DMS 273 treated with DMSO at 0.1 percent for 48 hours (cell line): ENCODE results near the gene GSK3A.
A peak's percentile ranks its signal among the peaks of the same experiment; 100 is the strongest.

Experiments used
- DNase-seq: peaks from one replicate; lab custom pipeline; 2025; lab: John Stamatoyannopoulos, UW

GSK3A gene

DNA sequence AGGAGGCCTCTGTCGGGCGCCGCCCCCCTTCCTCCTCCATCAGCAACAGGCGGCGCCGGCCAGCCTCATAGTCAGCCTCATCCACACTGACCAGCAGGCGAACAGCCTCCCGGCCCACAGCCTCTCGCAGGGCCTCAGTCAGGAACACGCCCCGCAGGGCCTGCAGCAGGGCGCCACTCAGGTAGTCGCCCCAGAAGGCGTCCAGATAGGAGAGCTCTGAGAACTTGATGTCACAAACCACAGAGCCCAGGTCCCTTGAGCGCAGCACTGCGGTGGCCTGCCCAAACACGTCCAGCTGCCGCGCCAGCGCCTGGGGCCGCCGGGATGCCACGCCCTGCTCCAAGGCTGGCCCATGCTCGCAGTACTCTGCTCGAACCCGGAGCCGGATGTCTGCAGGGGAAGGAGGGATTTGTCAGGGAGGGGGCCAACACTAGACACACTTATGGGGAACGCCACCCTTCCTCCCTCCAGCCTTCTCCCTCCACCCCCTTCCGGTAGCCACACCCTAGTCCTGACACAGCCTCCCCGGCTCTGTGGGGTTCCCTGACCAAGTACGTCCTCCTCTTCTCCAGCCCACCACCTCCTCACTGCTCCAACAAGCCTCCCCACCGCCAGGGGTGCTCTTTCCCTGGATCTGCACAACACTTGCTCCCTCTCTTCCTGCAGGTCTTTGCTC lies 42.8 kb downstream of the GSK3A start:
- DNase-seq = no peak

GRCh38 chr19:42198676-42199439 lies 43.5 kb downstream of the GSK3A start:
- no peak for DNase-seq

- no peak for DNase-seq
Observed at GRCh38 chr19:42197375-42197817, 45.0 kb downstream of the GSK3A start.

DNA sequence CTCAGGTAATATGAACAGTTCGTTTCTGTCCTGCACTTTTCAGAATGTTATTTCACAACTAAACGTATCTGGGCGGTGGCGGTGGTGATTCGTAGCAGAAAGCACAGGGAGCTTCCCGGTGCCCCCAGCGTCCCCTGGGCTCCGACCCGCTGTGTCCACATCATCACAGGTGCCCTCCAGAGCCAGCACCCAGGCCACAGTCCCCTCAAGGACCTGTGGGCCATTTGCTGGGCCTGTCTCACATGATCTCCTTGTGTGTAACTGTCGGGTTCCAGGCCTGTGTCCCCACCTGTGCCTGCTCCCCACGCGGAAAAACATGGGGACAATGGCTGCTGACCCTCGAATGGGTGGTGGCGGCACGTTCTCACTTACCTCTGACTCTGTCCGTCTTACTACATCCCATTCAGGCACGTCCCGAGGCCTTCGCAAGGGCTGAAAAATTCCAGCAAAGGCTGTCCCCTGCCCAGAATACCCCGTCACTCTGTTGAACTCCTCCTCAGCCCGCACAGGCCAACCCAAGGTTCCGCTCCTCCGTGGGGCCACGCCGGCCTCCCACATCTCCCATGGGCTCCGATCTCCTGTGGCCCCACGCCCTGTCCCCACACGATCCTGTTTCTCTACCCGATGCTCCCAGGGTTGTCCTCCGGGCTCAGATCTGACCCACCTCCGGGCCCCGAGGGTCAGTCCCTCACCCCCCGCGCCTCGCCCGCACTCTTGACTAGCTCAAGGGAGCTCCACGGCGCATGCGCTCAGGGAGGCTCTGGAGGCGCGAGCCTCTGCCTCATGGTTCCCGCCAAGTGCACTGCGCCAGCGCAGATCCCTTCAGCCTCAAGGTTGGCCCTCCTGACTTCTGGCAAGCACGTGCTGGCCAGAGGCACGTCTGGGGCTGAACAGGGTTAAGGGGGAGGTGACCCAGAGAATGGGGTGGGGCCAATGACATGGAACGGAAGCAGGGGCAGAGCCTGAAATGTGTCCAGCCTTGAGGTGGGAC lies 46.1 kb downstream of the GSK3A start:
- DNase-seq = no peak

DNA sequence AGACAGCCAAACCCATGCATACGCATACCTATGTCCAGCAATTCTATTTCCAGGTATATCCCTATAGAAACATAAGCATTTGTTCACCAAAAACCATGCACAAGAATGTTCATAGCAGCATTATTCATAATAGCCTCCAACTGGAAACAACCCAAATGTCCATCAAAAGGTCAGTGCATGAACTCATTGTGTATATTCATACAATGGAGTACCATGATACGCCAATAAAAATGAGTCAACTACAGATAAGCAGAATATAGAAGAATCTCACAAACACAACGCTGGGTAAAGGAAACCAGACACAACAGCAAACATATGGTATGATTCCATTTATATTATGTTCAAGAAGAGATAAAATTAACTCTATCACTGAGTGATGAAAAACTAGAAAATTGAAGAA lies 48.7 kb downstream of the GSK3A start:
- no peak for DNase-seq

GRCh38 chr19:42193294-42193693 lies 49.1 kb downstream of the GSK3A start:
- DNase-seq = no peak

GRCh38 chr19:42191855-42192254 lies 50.5 kb downstream of the GSK3A start:
- no peak for DNase-seq

DNA sequence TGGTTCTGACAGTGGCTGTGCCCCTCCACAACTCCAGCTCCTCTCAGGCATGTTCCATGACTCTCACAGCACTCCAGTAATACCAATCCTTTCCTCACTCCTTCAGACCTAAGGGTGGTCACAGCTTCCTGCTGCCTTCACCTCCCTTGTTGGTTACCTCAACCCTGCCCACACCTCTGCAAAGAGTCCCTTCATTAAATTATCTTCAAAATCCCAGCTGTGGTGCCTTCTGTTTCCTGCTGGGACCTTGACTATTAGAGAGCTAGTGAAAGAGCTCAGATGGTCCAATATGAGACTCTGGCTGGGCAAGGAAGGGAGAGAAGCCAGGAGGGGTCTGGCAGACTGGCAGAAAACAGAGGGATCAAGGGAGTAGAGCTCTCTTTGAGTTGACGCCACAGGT lies 51.1 kb downstream of the GSK3A start:
- DNase-seq = no peak

DNA sequence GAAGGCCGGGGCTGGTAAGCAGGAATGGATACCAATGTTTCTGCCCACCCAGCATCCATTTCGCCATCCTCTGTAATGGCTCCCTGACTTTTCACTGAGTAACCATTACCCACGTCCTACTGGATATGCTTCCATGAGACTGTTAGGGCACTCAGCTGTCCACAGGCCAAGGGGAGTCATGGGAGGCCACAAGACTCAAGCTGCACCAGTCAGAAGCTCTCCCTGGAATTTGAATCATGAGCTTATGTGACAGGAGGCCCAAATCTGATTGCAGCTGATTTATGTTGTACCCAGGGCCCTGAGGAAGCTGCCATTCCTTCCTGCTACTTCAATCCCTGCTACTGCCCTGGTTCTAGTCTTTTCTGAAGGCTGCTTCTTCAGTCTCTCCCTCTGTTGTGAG lies 53.3 kb downstream of the GSK3A start:
- no peak for DNase-seq

DNA sequence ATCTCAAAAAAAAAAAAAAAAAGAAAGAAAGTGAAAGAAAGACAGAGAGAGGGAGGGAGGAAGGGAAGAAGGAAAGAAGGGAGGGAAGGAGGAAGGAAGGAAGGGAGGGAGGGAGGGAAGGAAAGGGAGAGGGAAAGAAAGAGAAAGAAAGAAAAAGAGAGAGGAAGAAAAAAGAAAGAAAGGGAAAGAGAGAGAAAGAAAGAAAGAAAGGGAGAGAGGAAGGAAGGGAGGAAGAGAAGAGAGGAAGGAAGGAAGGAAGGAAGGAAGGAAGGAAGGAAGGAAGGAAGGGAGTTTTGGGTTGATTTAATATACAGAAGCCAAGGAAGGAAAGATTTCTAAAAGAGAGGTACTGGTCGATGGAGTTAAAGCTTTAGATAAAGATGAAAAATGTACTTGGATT lies 53.7 kb downstream of the GSK3A start:
- DNase-seq = no peak

GRCh38 chr19:42185277-42185676 lies 57.1 kb downstream of the GSK3A start:
- DNase-seq = no peak

DNA sequence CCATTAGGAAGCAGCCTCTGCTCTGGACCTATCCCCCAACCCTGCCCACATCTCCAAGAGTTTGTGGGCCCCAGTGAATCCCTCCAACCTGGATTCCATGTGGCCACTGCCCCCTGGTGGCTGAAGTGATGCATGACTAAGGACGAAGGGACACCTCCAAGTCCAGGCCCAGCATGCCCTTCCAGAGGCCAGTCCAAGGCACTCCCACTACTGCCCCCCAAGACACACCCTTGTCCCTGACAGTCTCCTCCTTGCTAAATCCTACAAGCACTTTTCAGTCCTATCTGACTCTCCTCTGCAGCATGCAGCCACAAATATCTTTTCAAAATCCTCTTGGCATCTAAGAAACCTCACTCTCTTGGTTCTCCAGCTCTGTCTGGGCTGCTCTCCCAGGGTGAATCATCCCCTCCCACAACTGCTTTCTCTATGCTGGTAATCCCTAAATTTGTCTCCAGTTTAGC lies 58.0 kb downstream of the GSK3A start:
- peak; percentile 37 for DNase-seq
